ENCODE measurements around the gene PDE8A.

PDE8A gene

DNA sequence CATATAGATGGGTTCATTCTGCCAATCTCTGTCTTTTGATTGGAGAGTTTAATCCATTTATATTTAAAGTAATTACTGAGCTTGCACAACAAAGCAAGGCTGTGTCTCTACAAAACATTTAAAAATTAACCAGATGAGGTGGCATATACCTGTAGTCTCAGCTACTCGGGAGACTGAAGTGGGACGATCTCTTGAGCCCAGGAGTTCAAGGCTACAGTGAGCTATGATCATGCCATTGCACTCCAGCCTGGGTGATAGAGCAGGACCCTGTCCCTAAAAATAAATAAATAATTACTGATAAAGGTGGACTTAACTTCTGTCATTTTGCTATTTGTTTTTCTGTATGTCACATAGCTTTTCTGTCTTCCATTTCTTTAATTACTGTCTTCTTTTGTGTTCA is 78.1 kb downstream of the PDE8A start:
- POLR2A ChIA-PET: no interaction called here
- TF ChIP-seq, protein P1, sequence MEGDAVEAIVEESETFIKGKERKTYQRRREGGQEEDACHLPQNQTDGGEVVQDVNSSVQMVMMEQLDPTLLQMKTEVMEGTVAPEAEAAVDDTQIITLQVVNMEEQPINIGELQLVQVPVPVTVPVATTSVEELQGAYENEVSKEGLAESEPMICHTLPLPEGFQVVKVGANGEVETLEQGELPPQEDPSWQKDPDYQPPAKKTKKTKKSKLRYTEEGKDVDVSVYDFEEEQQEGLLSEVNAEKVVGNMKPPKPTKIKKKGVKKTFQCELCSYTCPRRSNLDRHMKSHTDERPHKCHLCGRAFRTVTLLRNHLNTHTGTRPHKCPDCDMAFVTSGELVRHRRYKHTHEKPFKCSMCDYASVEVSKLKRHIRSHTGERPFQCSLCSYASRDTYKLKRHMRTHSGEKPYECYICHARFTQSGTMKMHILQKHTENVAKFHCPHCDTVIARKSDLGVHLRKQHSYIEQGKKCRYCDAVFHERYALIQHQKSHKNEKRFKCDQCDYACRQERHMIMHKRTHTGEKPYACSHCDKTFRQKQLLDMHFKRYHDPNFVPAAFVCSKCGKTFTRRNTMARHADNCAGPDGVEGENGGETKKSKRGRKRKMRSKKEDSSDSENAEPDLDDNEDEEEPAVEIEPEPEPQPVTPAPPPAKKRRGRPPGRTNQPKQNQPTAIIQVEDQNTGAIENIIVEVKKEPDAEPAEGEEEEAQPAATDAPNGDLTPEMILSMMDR (IDR thresholded peaks at IDR 0.05; ENCODE audit: control extremely low read depth, extremely low read depth, low read depth, missing control alignments): no peak
- CTCF ChIA-PET: interaction anchor here (0.8 to 2.6 kb wide), 4 partner anchors 11 to 132 kb away, joined by 3 to 12 read pairs (median 5); no protein-coding TSS in a partner anchor
- no peak for DNase-seq (ENCODE audit: extremely low spot score)

DNA sequence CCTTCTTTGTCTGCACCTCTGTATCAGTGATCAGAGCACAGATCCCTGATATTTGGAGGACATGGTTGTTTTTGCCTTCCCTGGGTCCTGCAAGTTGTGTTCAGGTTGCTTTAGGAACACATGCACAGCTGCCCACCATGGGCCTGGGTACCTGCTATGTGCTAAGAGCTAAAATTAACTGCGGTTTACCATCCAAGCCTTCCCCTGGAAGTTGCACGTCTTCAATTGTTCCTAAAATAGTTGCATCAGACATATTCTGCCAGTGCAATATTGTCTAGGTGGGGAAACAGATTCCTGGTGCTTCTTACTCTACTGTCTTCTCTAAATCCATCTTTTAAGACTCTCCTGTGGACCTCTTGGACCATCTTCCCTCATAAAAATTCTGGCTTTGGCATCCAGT is 80.9 kb downstream of the PDE8A start:
- CTCF ChIA-PET: no interaction called here
- TF ChIP-seq, protein P1 (IDR thresholded peaks at IDR 0.05; ENCODE audit: control extremely low read depth, extremely low read depth, low read depth, missing control alignments): no peak
- DNase-seq (ENCODE audit: extremely low spot score): no peak
- POLR2A ChIA-PET: no interaction called here

- DNase-seq (ENCODE audit: extremely low spot score): no peak
- ChIA-PET CTCF (interaction anchor here (1.6 kb wide), 1 partner anchor 10 kb away, joined by 8 read pairs; no protein-coding TSS in a partner anchor), POLR2A (no interaction called here)
- TF ChIP-seq, protein P1 (IDR thresholded peaks at IDR 0.05; ENCODE audit: control extremely low read depth, extremely low read depth, low read depth, missing control alignments): no peak
Observed at GRCh38 chr15:85063088-85063487, 81.4 kb downstream of the PDE8A start.

DNA sequence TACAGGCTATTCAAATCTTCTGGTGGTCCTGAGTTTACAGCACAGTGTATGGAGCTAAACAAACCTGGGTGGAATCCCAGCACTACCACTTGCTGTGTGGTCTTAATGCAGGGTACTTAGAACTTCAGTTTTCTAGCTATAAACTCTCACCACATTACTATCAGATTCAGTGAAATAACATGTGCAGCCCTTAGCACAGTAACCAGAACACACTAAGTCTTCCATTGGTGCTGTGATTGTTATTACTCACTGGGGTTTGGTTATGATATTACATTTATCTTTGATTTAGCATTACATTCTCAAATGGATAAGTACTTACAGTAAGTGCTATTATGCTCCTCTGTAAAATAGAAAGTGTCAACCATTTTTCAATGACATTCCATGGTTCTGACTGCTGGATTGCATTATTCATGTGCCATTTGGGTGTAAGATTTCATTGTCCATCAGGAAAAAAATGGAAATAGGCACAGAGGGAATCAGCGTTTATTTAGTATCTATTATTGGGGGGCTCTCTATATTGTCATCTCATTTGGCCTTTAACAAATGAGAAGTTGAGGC is 81.9 kb downstream of the PDE8A start:
- POLR2A ChIA-PET: no interaction called here

GRCh38 chr15:85064710-85065109 is 83.1 kb downstream of the PDE8A start:
- TF ChIP-seq, protein P1 (IDR thresholded peaks at IDR 0.05; ENCODE audit: control extremely low read depth, extremely low read depth, low read depth, missing control alignments): no peak
- ChIA-PET POLR2A (no interaction called here), CTCF (interaction anchor here (1.1 to 1.6 kb wide), 2 partner anchors 8 to 11 kb away, joined by 3 to 8 read pairs; no protein-coding TSS in a partner anchor)
- DNase-seq (ENCODE audit: extremely low spot score): no peak

More for the DNA sequence above, 81.9 kb downstream of the PDE8A start:
- TF ChIP-seq, protein P1 (IDR thresholded peaks at IDR 0.05; ENCODE audit: control extremely low read depth, extremely low read depth, low read depth, missing control alignments): no peak
- CTCF ChIA-PET: interaction anchor here (1.0 to 1.6 kb wide), 3 partner anchors 10 to 16 kb away, joined by 3 to 8 read pairs (median 3); no protein-coding TSS in a partner anchor
- no peak for DNase-seq (ENCODE audit: extremely low spot score)

DNA sequence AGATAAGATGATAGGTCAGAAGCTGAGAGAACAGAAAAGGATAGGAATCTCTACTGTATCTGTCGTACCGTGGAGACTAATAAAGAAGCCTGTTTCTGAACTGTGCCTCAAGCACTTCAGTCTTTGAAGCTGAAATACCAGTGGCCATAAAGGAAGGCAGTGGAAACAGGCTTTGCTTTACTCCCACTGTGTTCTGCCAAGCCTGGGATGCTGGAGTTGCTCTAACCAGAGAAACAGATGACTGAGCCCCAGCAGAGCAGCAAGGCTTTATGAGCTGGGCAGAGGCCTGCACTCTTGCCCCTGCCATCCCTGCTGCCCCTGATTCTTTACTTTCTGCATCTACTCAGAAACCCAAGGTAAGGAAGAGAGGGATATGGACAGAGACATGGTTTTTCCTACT is 89.4 kb downstream of the PDE8A start:
- TF ChIP-seq, protein P1 (IDR thresholded peaks at IDR 0.05; ENCODE audit: control extremely low read depth, extremely low read depth, low read depth, missing control alignments): no peak
- POLR2A ChIA-PET: no interaction called here
- no peak for DNase-seq (ENCODE audit: extremely low spot score)
- CTCF ChIA-PET: interaction anchor here (1.3 to 2.4 kb wide), 4 partner anchors 8 to 98 kb away, joined by 3 to 6 read pairs (median 4); no protein-coding TSS in a partner anchor
